ENCODE data around the gene ITGAE. TPM values are rescaled to one million over a fixed set of nuclear protein-coding genes. Genes with fewer than 3 reads are reported as not detected.

The ITGAE gene
- total RNA-seq, 2 experiments from 2014 or later: 31.8 to 32.4 TPM

DNA sequence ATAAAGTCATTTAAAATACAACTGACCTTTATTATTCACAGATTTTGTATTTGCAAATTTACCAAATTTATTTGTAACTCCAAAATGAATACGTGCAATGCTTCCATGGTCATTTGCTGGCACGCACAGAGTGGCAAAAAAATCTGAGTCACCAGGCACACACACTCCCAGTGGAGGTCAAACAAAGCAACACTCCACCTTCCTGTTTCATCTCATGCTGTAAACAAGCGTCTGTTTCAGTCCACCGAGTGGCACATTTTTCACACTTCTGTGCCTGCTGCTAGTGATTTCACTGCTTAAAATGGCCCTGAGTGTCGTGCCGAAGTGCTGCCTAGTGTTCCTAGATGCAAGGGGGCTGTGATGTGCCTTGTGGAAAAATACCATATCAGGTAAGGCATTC, 17.8 kb upstream of the ITGAE start:
- Mint-ChIP-seq H3K9me3 (no peaks in the 10 kb centered on the region), H3K4me1 (ENCODE audit: low read depth) (peaks cover 2% of the 10 kb centered on the region), H3K4me3 (no peak overlapping the region), H3K27ac (no peak overlapping the region), H3K36me3 (ENCODE audit: low read depth) (peaks cover 42% of the 10 kb centered on the region), H3K27me3 (no peaks in the 10 kb centered on the region)
- no peak for ATAC-seq
- CTCF ChIA-PET: interaction anchor here (1.5 to 5.4 kb wide), 2 partner anchors 8 to 81 kb away, joined by 11 to 43 read pairs; no protein-coding TSS in a partner anchor
- no peak for DNase-seq
- intact Hi-C loops (cut with micrococcal nuclease): no loop called here
- POLR2A ChIA-PET: no interaction called here
- TF ChIP-seq CTCF (IDR thresholded peaks at IDR 0.05): no peak

- intact Hi-C loops (cut with micrococcal nuclease): no loop called here
- DNase-seq (no peak), ATAC-seq (no peak)
- Mint-ChIP-seq H3K9me3 (no peaks in the 10 kb centered on the region), H3K27ac (no peak overlapping the region), H3K4me3 (no peak overlapping the region), H3K36me3 (ENCODE audit: low read depth) (peaks cover 44% of the 10 kb centered on the region), H3K27me3 (no peaks in the 10 kb centered on the region), H3K4me1 (ENCODE audit: low read depth) (peaks cover 2% of the 10 kb centered on the region)
- ChIA-PET POLR2A (interaction anchor here (1.2 kb wide), 1 partner anchor 53 kb away, joined by 3 read pairs; no protein-coding TSS in a partner anchor), CTCF (interaction anchor here (0.7 to 5.4 kb wide), 6 partner anchors 9 to 96 kb away, joined by 3 to 43 read pairs (median 4); partner anchors contain the start of gene HASPIN)
- no peak for TF ChIP-seq CTCF (IDR thresholded peaks at IDR 0.05)
These were observed 17.0 kb upstream of the ITGAE start for GRCh38 chr17:3817851-3818605.

DNA sequence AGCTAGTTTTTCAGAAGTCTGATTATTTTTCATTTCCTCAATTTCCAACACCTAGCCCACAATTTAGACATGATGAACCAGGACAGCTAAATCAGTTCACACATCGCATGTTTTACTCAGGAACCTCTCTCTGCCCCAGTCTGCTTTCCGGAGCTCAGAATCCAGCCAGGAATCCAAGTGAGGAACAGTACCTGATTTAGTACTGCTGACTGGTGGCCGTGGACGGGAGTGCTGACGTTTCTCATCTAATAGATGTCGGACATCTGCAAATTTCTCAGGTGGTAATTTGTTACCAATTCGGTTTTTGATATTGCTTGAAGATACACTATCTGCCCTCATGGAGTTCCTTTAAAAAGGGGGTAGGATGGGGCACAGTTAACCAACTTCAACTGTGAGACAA, 14.9 kb upstream of the ITGAE start:
- H3K4me3 Mint-ChIP-seq: no peak overlapping the region
- no peaks in the 10 kb centered on the region for H3K27me3 Mint-ChIP-seq

DNA sequence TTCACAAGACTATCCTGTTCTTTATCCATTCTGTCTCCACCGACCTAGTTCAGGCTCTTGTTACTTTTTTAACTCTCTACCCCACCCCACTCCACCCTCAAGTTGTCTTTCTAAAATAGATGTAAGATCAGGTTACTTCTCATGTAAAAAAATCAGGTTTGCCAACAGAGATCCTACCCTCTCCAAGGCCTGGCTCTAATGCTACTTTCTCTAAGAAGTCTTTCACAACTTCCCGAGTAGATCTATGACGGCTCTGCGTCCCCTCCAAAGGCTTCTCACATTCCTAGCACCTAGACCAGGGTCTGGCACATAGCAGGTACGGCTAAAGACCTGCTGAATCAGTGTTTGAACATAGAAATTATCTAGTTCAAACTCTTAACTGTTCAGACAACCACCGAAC, 14.1 kb upstream of the ITGAE start:
- Mint-ChIP-seq H3K36me3 (ENCODE audit: low read depth) (peaks cover 40% of the 10 kb centered on the region), H3K27me3 (no peaks in the 10 kb centered on the region), H3K27ac (peak overlapping the region; percentile 37), H3K9me3 (no peaks in the 10 kb centered on the region), H3K4me1 (ENCODE audit: low read depth) (no peaks in the 10 kb centered on the region), H3K4me3 (no peak overlapping the region)
- ChIA-PET POLR2A (interaction anchor here (0.9 kb wide), 1 partner anchor 10 kb away, joined by 4 read pairs; no protein-coding TSS in a partner anchor), CTCF (interaction anchor here (1.0 to 5.4 kb wide), 3 partner anchors 13 to 80 kb away, joined by 3 to 43 read pairs (median 21); no protein-coding TSS in a partner anchor)
- intact Hi-C loops (cut with micrococcal nuclease): no loop called here
- DNase-seq (no peak), ATAC-seq (no peak)
- TF ChIP-seq CTCF (IDR thresholded peaks at IDR 0.05): no peak

More for the DNA sequence above, 14.9 kb upstream of the ITGAE start:
- no peaks in the 10 kb centered on the region for H3K9me3 Mint-ChIP-seq
- no peak for TF ChIP-seq CTCF (IDR thresholded peaks at IDR 0.05)
- H3K36me3 Mint-ChIP-seq (ENCODE audit: low read depth): peaks cover 40% of the 10 kb centered on the region
- intact Hi-C loops (cut with micrococcal nuclease): no loop called here
- ATAC-seq: no peak
- H3K27ac Mint-ChIP-seq: no peak overlapping the region
- CTCF ChIA-PET: interaction anchor here (1.0 to 5.4 kb wide), 4 partner anchors 12 to 133 kb away, joined by 3 to 43 read pairs (median 12); no protein-coding TSS in a partner anchor
- H3K4me1 Mint-ChIP-seq (ENCODE audit: low read depth): no peaks in the 10 kb centered on the region
- POLR2A ChIA-PET: interaction anchor here (1.4 kb wide), 1 partner anchor 20 kb away, joined by 4 read pairs; no protein-coding TSS in a partner anchor
- DNase-seq: no peak

- Mint-ChIP-seq H3K27ac (no peak overlapping the region), H3K36me3 (ENCODE audit: low read depth) (peaks cover 46% of the 10 kb centered on the region), H3K4me1 (ENCODE audit: low read depth) (no peaks in the 10 kb centered on the region), H3K4me3 (no peak overlapping the region), H3K27me3 (no peaks in the 10 kb centered on the region), H3K9me3 (no peaks in the 10 kb centered on the region)
- ATAC-seq (no peak), DNase-seq (no peak)
- no peak for TF ChIP-seq CTCF (IDR thresholded peaks at IDR 0.05)
- intact Hi-C loops (cut with micrococcal nuclease): no loop called here
- POLR2A ChIA-PET: interaction anchor here (0.9 kb wide), 1 partner anchor 10 kb away, joined by 4 read pairs; no protein-coding TSS in a partner anchor
- CTCF ChIA-PET: interaction anchor here (3.1 to 5.4 kb wide), 2 partner anchors 13 to 76 kb away, joined by 21 to 43 read pairs; no protein-coding TSS in a partner anchor
These were observed 13.4 kb upstream of the ITGAE start for GRCh38 chr17:3814361-3814760.

Measured in activated CD8-positive, alpha-beta T cell treated with anti-CD3 and anti-CD28 coated beads for 36 hours (primary cell).